HepG2 (cell line): ENCODE measurements around the gene CEL. TPM values are rescaled to one million over a fixed set of nuclear protein-coding genes. Genes with fewer than 3 reads are reported as not detected.

Experiments used
- ATAC-seq: fragments of 200-7000 bp; cut with Tn5 transposase; 3 replicates; pipeline ENCODE4 v1.9.1; 2020; ENCODE audit warnings: mild to moderate bottlenecking, moderate library complexity
- BruUV-seq: library from RNA; stranded (reverse); fragments of 400-500 nt; replicated peaks from 2 replicates; lab custom pipeline; 2021; lab: Mats Ljungman, UMichigan
- CTCF ChIA-PET: fragments of 300-600 bp; formaldehyde crosslinking; extraction: SDS; loops from one replicate; lab custom pipeline; 2021; ENCODE audit warnings: low total read pairs, inconsistent platforms, low intra/inter-chr PET ratio; lab: Yijun Ruan, JAX
- POLR2A ChIA-PET: fragments of 350-600 bp; sonication (Branson Sonifier 250); formaldehyde crosslinking; loops from one replicate; lab custom pipeline; 2020; ENCODE audit warnings: antibody characterized with exemption, inconsistent platforms; lab: Yijun Ruan, JAX
- DNase-seq: peaks from one replicate; pipeline ENCODE4 v3.0.0-alpha.2; 2015; ENCODE audit warnings: low spot score
- FAIRE-seq: peaks from 3 replicates; lab custom pipeline; 2011; peaks lifted over from hg19 to GRCh38; lab: Jason Lieb, UNC
- H2AFZ ChIP-seq: one replicate; pipeline ENCODE4 v1.6.1; 2011; ENCODE audit warnings: low read length, inconsistent platforms
- H3K27ac ChIP-seq: fragments of 300-600 bp; 3 replicates; pipeline ENCODE4 v1.8.0; 2011; ENCODE audit warnings: mixed run types, mild to moderate bottlenecking, mixed read lengths, low read length, inconsistent platforms; ENCODE audit not compliant: insufficient read depth; ENCODE audit errors: extremely low read length
- H3K27me3 ChIP-seq, 2 experiments: fragments of 200-600 bp in 1 of 2; 2 replicates in 1 of 2; 3 replicates in 1 of 2; pipeline versions ENCODE4 v1.6.0 to v1.8.0; 2011; ENCODE audit warnings: low read length in 2 of 2, mild to moderate bottlenecking in 2 of 2, moderate library complexity in 2 of 2, inconsistent platforms in 1 of 2; ENCODE audit not compliant: insufficient read depth in 2 of 2, control insufficient read depth in 1 of 2
- H3K36me3 ChIP-seq, 2 experiments: fragments of 200-600 bp in 1 of 2; replicated peaks in 1 of 2; 2 replicates in 1 of 2; 3 replicates in 1 of 2; pipeline versions ENCODE4 v1.5.1 to v1.8.0; 2011; ENCODE audit warnings: low read length in 2 of 2, inconsistent platforms in 1 of 2; ENCODE audit not compliant: insufficient read depth in 2 of 2, control insufficient read depth in 1 of 2
- H3K4me1 ChIP-seq: 2 replicates; pipeline ENCODE4 v1.5.1; 2012; ENCODE audit warnings: low read length, inconsistent platforms; ENCODE audit not compliant: insufficient read depth
- H3K4me2 ChIP-seq: 2 replicates; pipeline ENCODE4 v1.6.0; 2011; ENCODE audit warnings: low read depth, low read length, inconsistent platforms
- H3K4me3 ChIP-seq, 3 experiments: fragments of 200-600 bp in 1 of 3; sonication (generic), shearing (Covaris generic) in 1 of 3; replicated peaks in 1 of 3; 2 replicates each; pipeline ENCODE4 v1.5.1; 2011 to 2016; ENCODE audit warnings: low read length in 3 of 3, inconsistent platforms in 2 of 3, low read depth in 2 of 3, mild to moderate bottlenecking in 2 of 3, control low read depth in 1 of 3, mixed read lengths in 1 of 3; ENCODE audit not compliant: insufficient read depth in 1 of 3
- H3K79me2 ChIP-seq: one replicate; pipeline ENCODE4 v1.6.1; 2011; ENCODE audit warnings: low read length, inconsistent platforms; ENCODE audit not compliant: insufficient read depth
- H3K9ac ChIP-seq: 2 replicates; pipeline ENCODE4 v1.6.0; 2011; ENCODE audit warnings: mild to moderate bottlenecking, low read depth, low read length, inconsistent platforms; ENCODE audit not compliant: insufficient read depth
- H3K9me3 ChIP-seq: 2 replicates; pipeline ENCODE4 v1.5.1; 2012; ENCODE audit warnings: mild to moderate bottlenecking, low read length
- H4K20me1 ChIP-seq: 2 replicates; pipeline ENCODE4 v1.6.0; 2011; ENCODE audit warnings: inconsistent platforms, mild to moderate bottlenecking, low read length, moderate library complexity; ENCODE audit not compliant: insufficient read depth
- MEIS2 ChIP-seq: sonication (generic); formaldehyde crosslinking; IDR thresholded peaks from 2 replicates; pipeline ENCODE4 v1.9.0; 2021; ENCODE audit warnings: mild to moderate bottlenecking, missing genetic modification reagents
- SP140L ChIP-seq: sonication (generic); formaldehyde crosslinking; IDR thresholded peaks from 2 replicates; pipeline ENCODE4 v1.4.0; 2020; ENCODE audit warnings: missing genetic modification reagents, borderline replicate concordance
- WGBS: methylation state at CpG from one replicate; pipeline ENCODE4 v1.1.6; 2017; ENCODE audit warnings: low lambda C conversion rate; 5-methylcytosine and 5-hydroxymethylcytosine counted together
- in situ Hi-C: cut with HindIII; loops from 2 replicates; pipeline ENCODE4 v1.10.0; 2017; ENCODE audit warnings: low pct_unique_long_range_greater_than_20kb; ENCODE audit not compliant: extremely low pct_ligation_motif_present
- intact Hi-C: fragments of 100-400 bp; cut with micrococcal nuclease; formaldehyde crosslinking; loops from one replicate; pipeline ENCODE4 v1.10.0; 2022; ENCODE audit not compliant: unreplicated experiment
- polyA plus RNA-seq, 8 experiments: library from polyadenylated mRNA; depleted of rRNA in 3 of 8; stranded (reverse) in 7 of 8; unstranded in 1 of 8; fragments of >200 nt; fragmentation: Illumina TruSeq in 4 of 8; extraction: Trizol in 4 of 8; gene quantifications; 2 replicates each; pipeline versions ENCODE4 v1.2.1 to v1.2.3, GENCODE V29; 2011 to 2016; ENCODE audit warnings: low read depth in 4 of 8, missing spikeins in 1 of 8, mixed read lengths in 1 of 8; ENCODE audit not compliant: insufficient read depth in 1 of 8
- total RNA-seq, 5 experiments: library from RNA; depleted of rRNA; stranded (reverse); fragments of >200 nt; fragmentation: Illumina TruSeq; extraction: Trizol; gene quantifications; 2 replicates each; pipeline ENCODE4 v1.2.3, GENCODE V29; 2016; ENCODE audit warnings: low read depth in 1 of 5
- TF ChIP-seq, protein P1 (sequence below): sonication (generic); formaldehyde crosslinking; IDR thresholded peaks from 2 replicates; pipeline ENCODE4 v1.4.0; 2020; ENCODE audit warnings: missing genetic modification reagents, low read depth, mild to moderate bottlenecking, borderline replicate concordance

CEL gene
- total and polyA plus RNA-seq, 2 of the 13 experiments (the other 11 are each of a cell fraction or from before 2014, with no cell fraction given): 0.63 to 1.5 TPM

DNA sequence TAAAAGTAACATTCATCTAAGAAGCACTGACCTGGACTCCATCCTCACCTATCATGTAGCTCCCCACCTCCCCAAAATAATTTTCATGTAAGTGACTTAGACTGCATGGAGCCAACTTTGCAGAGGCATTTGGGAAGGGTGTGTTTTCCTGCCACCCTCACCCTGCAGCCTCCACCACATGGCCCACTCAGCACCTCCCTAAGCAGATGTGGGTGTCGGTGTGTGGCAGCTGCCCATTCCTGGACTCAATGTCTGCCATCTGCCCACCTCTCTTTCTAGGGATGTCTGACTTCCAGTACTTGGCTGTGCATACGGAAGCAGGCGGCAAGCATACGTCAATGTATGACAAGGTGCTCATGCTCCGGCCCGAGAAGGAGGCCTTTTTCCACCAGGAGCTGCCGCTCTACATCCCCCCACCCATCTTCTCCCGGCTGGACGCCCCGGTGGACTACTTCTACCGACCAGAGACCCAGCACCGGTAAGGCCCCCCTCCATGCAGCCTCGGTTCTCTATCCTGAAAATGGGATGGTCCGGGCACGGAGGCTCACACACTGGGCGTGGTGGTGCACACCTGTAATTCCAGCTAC lies 18.2 kb upstream of the CEL start:
- H3K4me1 ChIP-seq: no peaks in the 10 kb centered on the region
- no peak overlapping the region for H3K27ac ChIP-seq
- H3K9me3 ChIP-seq: no peaks in the 10 kb centered on the region
- H3K9ac ChIP-seq: no peak overlapping the region
- WGBS: 98% methylated on average over 10 of the region's 16 CpGs
- intact Hi-C loops: loop anchor here (5.0 kb wide), 1 partner anchor 104 kb away; no protein-coding TSS in a partner anchor
- ATAC-seq (no peak), FAIRE-seq (no peak), DNase-seq (no peak)
- H2AFZ ChIP-seq: no peak overlapping the region
- H3K4me3 ChIP-seq: no peak overlapping the region
- H3K4me2 ChIP-seq: no peak overlapping the region
- H3K27me3 ChIP-seq: no peaks in the 10 kb centered on the region
- ChIA-PET CTCF (no interaction called here), POLR2A (no interaction called here)
- TF ChIP-seq SP140L (CRISPR knock-in tag) (no peak), MEIS2 (no peak)
- H4K20me1 ChIP-seq: no peaks in the 10 kb centered on the region
- peaks cover 29 to 58% of the 10 kb centered on the region in 2 experiments for H3K36me3 ChIP-seq
- in situ Hi-C loops: loop anchor here (10.0 kb wide), 1 partner anchor 101 kb away; no protein-coding TSS in a partner anchor
- H3K79me2 ChIP-seq: peaks cover 10% of the 10 kb centered on the region
- BruUV-seq: no TSS peak

DNA sequence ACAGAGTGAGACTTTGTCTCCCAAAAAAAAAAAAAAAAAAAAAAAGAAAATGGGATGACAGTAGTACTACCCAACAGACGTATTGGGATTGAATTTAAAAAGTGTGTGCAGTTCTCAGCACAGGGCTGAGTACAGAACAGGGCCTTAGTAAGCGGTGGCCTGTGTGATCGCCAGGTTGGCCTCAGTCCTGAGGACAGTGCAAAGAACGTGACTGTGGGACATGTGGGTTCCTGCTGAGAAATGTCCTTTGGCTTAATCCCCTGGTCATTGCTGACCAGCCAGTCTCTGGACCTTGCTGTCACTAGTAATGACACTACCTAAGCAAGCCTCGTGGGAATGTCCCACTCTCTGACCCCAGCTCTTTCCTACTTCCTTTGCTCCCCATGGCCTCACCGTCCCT lies 17.7 kb upstream of the CEL start:
- in situ Hi-C loops: loop anchor here (10.0 kb wide), 1 partner anchor 101 kb away; no protein-coding TSS in a partner anchor
- DNase-seq (no peak), FAIRE-seq (no peak), ATAC-seq (no peak)
- Histone ChIP-seq H3K4me2 (no peak overlapping the region), H3K9me3 (no peaks in the 10 kb centered on the region), H3K4me1 (no peaks in the 10 kb centered on the region), H3K4me3 (no peak overlapping the region), H3K36me3 (peaks cover 30 to 64% of the 10 kb centered on the region in 2 experiments), H3K27me3 (no peaks in the 10 kb centered on the region), H3K27ac (no peak overlapping the region), H3K79me2 (peaks cover 6% of the 10 kb centered on the region), H3K9ac (no peak overlapping the region), H4K20me1 (no peaks in the 10 kb centered on the region), H2AFZ (no peak overlapping the region)
- intact Hi-C loops: loop anchor here (5.0 kb wide), 1 partner anchor 103 kb away; no protein-coding TSS in a partner anchor
- TF ChIP-seq, protein P1, sequence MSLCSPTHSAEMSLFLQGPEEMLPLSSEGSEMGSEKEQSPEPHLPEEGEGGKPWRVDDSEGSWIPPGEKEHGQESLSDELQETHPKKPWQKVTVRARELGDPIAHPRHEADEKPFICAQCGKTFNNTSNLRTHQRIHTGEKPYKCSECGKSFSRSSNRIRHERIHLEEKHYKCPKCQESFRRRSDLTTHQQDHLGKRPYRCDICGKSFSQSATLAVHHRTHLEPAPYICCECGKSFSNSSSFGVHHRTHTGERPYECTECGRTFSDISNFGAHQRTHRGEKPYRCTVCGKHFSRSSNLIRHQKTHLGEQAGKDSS: no peak
- ChIA-PET POLR2A (no interaction called here), CTCF (no interaction called here)
- BruUV-seq: no TSS peak
- 97% methylated on average over 6 of the region's 6 CpGs for WGBS
